HepG2 (cell line): ENCODE measurements around the gene HES2. TPM values are rescaled to one million over a fixed set of nuclear protein-coding genes. Genes with fewer than 3 reads are reported as not detected.

Source experiments
- BCL6 ChIP-seq: IDR thresholded peaks from 2 replicates; pipeline ENCODE4 v1.6.1; 2016; ENCODE audit warnings: missing genetic modification reagents, missing compliant biosample characterization
- GATAD2A ChIP-seq: IDR thresholded peaks from 2 replicates; pipeline ENCODE4 v1.6.1; 2016
- MNT ChIP-seq: fragments of 450-650 bp; IDR thresholded peaks from 2 replicates; pipeline ENCODE4 v1.6.1; 2016
- MYC ChIP-seq: sonication (generic); formaldehyde crosslinking; IDR thresholded peaks from 2 replicates; pipeline ENCODE4 v1.9.0; 2021; ENCODE audit warnings: missing genetic modification reagents, borderline replicate concordance
- SATB2 ChIP-seq: sonication (generic); formaldehyde crosslinking; IDR thresholded peaks from 2 replicates; pipeline ENCODE4 v1.5.0; 2020; ENCODE audit warnings: missing genetic modification reagents
- SOX13 ChIP-seq, 3 experiments: fragments of 450-650 bp in 1 of 3; sonication (generic) in 1 of 3; formaldehyde crosslinking in 1 of 3; IDR thresholded peaks in 2 of 3; conservative IDR thresholded peaks in 1 of 3; 2 replicates each; pipeline versions ENCODE4 v1.5.0 to v1.6.1; 2016 to 2020; ENCODE audit warnings: antibody characterized with exemption in 1 of 3, mild to moderate bottlenecking in 1 of 3, missing compliant biosample characterization in 1 of 3, missing genetic modification reagents in 1 of 3, moderate library complexity in 1 of 3
- SRF ChIP-seq: IDR thresholded peaks from 2 replicates; pipeline ENCODE4 v1.6.1; 2011; ENCODE audit warnings: mild to moderate bottlenecking, low read depth, low read length, moderate library complexity
- ZBTB10 ChIP-seq: sonication (generic); formaldehyde crosslinking; IDR thresholded peaks from 2 replicates; pipeline ENCODE4 v1.4.0; 2020; ENCODE audit warnings: missing genetic modification reagents, borderline replicate concordance
- ZBTB8A ChIP-seq: sonication (generic); formaldehyde crosslinking; IDR thresholded peaks from 2 replicates; pipeline ENCODE4 v1.4.0; 2020; ENCODE audit warnings: mild to moderate bottlenecking, low read depth, missing genetic modification reagents, borderline replicate concordance
- ZMYM4 ChIP-seq: sonication (generic); formaldehyde crosslinking; IDR thresholded peaks from 2 replicates; pipeline ENCODE4 v1.8.1; 2023; ENCODE audit warnings: mild to moderate bottlenecking, missing genetic modification reagents
- ZNF7 ChIP-seq: IDR thresholded peaks from 2 replicates; pipeline ENCODE4 v1.6.1; 2016; ENCODE audit warnings: missing biosample characterization, missing genetic modification reagents
- ZNF740 ChIP-seq: sonication (generic); formaldehyde crosslinking; IDR thresholded peaks from 2 replicates; pipeline ENCODE4 v1.4.0; 2020; ENCODE audit warnings: missing genetic modification reagents
- polyA plus RNA-seq, 8 experiments: library from polyadenylated mRNA; depleted of rRNA in 3 of 8; stranded (reverse) in 7 of 8; unstranded in 1 of 8; fragments of >200 nt; fragmentation: Illumina TruSeq in 4 of 8; extraction: Trizol in 4 of 8; gene quantifications; 2 replicates each; pipeline versions ENCODE4 v1.2.1 to v1.2.3, GENCODE V29; 2011 to 2016; ENCODE audit warnings: low read depth in 4 of 8, missing spikeins in 1 of 8, mixed read lengths in 1 of 8; ENCODE audit not compliant: insufficient read depth in 1 of 8
- total RNA-seq, 5 experiments: library from RNA; depleted of rRNA; stranded (reverse); fragments of >200 nt; fragmentation: Illumina TruSeq; extraction: Trizol; gene quantifications; 2 replicates each; pipeline ENCODE4 v1.2.3, GENCODE V29; 2016; ENCODE audit warnings: low read depth in 1 of 5
- TF ChIP-seq, protein P1 (sequence below): sonication (generic); formaldehyde crosslinking; IDR thresholded peaks from 2 replicates; pipeline ENCODE4 v1.5.0; 2020; ENCODE audit warnings: missing genetic modification reagents, mild to moderate bottlenecking, borderline replicate concordance
- TF ChIP-seq, protein P2 (sequence below): sonication (generic); formaldehyde crosslinking; IDR thresholded peaks from 2 replicates; pipeline ENCODE4 v1.5.1; 2020; ENCODE audit warnings: mild to moderate bottlenecking, missing genetic modification reagents, moderate library complexity
- TF ChIP-seq, protein P3 (sequence below): IDR thresholded peaks from 2 replicates; pipeline ENCODE4 v1.4.0; 2020; ENCODE audit warnings: mild to moderate bottlenecking, missing genetic modification reagents

HES2 gene
- total and polyA plus RNA-seq, 2 of the 13 experiments (the other 11 are each of a cell fraction or from before 2014, with no cell fraction given) = 0.11 to 0.17 TPM

GRCh38 chr1:6414443-6414844 is 5.3 kb downstream of the HES2 start (continued):
- peak; percentile 70; the same call in 1 of the 2 replicates for TF ChIP-seq ZBTB10
- no peak for TF ChIP-seq ZNF740 (CRISPR knock-in tag)
- TF ChIP-seq, protein P1, sequence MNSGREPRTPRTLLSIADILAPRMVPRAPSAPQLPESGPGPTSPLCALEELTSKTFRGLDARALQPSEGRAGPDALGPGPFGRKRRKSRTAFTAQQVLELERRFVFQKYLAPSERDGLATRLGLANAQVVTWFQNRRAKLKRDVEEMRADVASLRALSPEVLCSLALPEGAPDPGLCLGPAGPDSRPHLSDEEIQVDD (CRISPR knock-in tag) = no peak
- TF ChIP-seq ZNF7 (CRISPR knock-in tag) = no peak
- TF ChIP-seq MYC = peak; percentile 83; the same call in 1 of the 2 replicates
- no peak for TF ChIP-seq SRF
- peak; percentile 56 for TF ChIP-seq MNT
- no peak for TF ChIP-seq SOX13 (IDR thresholded peaks at IDR 0.05)
- no peak for TF ChIP-seq SOX13 (CRISPR knock-in tag; conservative IDR thresholded peaks at IDR 0.05 in 1 of 2, IDR thresholded peaks at IDR 0.05 in 1 of 2)
- TF ChIP-seq, protein P2, sequence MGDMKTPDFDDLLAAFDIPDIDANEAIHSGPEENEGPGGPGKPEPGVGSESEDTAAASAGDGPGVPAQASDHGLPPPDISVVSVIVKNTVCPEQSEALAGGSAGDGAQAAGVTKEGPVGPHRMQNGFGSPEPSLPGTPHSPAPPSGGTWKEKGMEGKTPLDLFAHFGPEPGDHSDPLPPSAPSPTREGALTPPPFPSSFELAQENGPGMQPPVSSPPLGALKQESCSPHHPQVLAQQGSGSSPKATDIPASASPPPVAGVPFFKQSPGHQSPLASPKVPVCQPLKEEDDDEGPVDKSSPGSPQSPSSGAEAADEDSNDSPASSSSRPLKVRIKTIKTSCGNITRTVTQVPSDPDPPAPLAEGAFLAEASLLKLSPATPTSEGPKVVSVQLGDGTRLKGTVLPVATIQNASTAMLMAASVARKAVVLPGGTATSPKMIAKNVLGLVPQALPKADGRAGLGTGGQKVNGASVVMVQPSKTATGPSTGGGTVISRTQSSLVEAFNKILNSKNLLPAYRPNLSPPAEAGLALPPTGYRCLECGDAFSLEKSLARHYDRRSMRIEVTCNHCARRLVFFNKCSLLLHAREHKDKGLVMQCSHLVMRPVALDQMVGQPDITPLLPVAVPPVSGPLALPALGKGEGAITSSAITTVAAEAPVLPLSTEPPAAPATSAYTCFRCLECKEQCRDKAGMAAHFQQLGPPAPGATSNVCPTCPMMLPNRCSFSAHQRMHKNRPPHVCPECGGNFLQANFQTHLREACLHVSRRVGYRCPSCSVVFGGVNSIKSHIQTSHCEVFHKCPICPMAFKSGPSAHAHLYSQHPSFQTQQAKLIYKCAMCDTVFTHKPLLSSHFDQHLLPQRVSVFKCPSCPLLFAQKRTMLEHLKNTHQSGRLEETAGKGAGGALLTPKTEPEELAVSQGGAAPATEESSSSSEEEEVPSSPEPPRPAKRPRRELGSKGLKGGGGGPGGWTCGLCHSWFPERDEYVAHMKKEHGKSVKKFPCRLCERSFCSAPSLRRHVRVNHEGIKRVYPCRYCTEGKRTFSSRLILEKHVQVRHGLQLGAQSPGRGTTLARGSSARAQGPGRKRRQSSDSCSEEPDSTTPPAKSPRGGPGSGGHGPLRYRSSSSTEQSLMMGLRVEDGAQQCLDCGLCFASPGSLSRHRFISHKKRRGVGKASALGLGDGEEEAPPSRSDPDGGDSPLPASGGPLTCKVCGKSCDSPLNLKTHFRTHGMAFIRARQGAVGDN (CRISPR knock-in tag) = peak; percentile 78
- no peak for TF ChIP-seq BCL6
- no peak for TF ChIP-seq SATB2
- TF ChIP-seq, protein P3, sequence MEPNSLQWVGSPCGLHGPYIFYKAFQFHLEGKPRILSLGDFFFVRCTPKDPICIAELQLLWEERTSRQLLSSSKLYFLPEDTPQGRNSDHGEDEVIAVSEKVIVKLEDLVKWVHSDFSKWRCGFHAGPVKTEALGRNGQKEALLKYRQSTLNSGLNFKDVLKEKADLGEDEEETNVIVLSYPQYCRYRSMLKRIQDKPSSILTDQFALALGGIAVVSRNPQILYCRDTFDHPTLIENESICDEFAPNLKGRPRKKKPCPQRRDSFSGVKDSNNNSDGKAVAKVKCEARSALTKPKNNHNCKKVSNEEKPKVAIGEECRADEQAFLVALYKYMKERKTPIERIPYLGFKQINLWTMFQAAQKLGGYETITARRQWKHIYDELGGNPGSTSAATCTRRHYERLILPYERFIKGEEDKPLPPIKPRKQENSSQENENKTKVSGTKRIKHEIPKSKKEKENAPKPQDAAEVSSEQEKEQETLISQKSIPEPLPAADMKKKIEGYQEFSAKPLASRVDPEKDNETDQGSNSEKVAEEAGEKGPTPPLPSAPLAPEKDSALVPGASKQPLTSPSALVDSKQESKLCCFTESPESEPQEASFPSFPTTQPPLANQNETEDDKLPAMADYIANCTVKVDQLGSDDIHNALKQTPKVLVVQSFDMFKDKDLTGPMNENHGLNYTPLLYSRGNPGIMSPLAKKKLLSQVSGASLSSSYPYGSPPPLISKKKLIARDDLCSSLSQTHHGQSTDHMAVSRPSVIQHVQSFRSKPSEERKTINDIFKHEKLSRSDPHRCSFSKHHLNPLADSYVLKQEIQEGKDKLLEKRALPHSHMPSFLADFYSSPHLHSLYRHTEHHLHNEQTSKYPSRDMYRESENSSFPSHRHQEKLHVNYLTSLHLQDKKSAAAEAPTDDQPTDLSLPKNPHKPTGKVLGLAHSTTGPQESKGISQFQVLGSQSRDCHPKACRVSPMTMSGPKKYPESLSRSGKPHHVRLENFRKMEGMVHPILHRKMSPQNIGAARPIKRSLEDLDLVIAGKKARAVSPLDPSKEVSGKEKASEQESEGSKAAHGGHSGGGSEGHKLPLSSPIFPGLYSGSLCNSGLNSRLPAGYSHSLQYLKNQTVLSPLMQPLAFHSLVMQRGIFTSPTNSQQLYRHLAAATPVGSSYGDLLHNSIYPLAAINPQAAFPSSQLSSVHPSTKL (CRISPR knock-in tag) = peak; percentile 43
- peak; percentile 42; the same call in 1 of the 2 replicates for TF ChIP-seq GATAD2A (CRISPR knock-in tag)
- TF ChIP-seq ZMYM4 (CRISPR knock-in tag) = 0 out of 2 replicates have a peak, but pooled peaks have one; percentile 31
- TF ChIP-seq ZBTB8A (CRISPR knock-in tag) = no peak
